ENCODE data around the gene FLT3LG. TPM values are rescaled to one million over a fixed set of nuclear protein-coding genes. Genes with fewer than 3 reads are reported as not detected.

Gene FLT3LG
- total RNA-seq, 1 donor from 2014 or later = 10.1 TPM

DNA sequence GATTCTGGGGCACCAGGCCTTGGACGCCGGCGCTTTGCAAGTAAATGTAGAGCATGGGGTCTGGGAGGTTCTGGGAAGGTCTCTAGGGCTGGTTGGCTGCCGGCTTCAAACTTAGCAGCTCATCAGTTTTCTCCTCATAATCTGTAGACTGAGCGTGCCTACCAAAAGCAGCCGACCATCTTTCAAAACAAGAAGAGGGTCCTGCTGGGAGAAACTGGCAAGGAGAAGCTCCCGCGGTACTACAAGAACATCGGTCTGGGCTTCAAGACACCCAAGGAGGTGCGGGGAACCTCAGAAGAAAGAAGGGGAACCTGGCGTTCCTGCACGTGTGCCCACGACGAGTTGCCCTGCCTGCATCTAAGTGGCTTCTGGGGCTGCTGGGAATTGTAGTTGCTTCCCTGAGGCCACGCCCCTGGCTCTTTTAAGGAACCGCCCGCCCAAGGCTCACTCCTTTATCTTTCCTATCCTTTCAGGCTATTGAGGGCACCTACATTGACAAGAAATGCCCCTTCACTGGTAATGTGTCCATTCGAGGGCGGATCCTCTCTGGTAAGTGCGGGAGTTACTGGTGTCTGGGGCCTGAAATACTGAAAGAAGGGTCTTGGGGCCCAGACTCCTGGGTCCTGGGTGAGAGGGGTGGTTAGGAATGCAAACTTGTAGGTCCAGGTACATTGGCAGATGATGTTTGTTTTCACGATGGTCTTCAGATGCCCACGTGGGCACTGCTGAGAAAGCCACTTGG lies 23.2 kb downstream of the FLT3LG start:
- Histone ChIP-seq H3K4me1 (peaks cover 45% of the 10 kb centered on the region), H3K27me3 (no peaks in the 10 kb centered on the region), H3K9me3 (no peaks in the 10 kb centered on the region), H3K36me3 (peaks cover 3 to 39% of the 10 kb centered on the region in 2 donors), H3K27ac (peak overlapping the region; percentile 93), H3K4me3 (peak overlapping the region; percentile 52 to 83)
- intact Hi-C loops (cut with DNase I) = loop anchor here (10.0 kb wide), 1 partner anchor 168 kb away; the partner anchor contains the start of genes BCL2L12 and IRF3
- peak in 1 of 2 donors; percentile 90 for DNase-seq (ENCODE audit: extremely low spot score in 2 of 2)
- TF ChIP-seq, protein P1, sequence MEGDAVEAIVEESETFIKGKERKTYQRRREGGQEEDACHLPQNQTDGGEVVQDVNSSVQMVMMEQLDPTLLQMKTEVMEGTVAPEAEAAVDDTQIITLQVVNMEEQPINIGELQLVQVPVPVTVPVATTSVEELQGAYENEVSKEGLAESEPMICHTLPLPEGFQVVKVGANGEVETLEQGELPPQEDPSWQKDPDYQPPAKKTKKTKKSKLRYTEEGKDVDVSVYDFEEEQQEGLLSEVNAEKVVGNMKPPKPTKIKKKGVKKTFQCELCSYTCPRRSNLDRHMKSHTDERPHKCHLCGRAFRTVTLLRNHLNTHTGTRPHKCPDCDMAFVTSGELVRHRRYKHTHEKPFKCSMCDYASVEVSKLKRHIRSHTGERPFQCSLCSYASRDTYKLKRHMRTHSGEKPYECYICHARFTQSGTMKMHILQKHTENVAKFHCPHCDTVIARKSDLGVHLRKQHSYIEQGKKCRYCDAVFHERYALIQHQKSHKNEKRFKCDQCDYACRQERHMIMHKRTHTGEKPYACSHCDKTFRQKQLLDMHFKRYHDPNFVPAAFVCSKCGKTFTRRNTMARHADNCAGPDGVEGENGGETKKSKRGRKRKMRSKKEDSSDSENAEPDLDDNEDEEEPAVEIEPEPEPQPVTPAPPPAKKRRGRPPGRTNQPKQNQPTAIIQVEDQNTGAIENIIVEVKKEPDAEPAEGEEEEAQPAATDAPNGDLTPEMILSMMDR (IDR thresholded peaks at IDR 0.05) = no peak
- no peak for TF ChIP-seq POLR2A (IDR thresholded peaks at IDR 0.05)
- peak in 1 of 2 donors; percentile 11 for TF ChIP-seq POLR2AphosphoS5 (IDR thresholded peaks at IDR 0.05; ENCODE audit: insufficient read depth in 1 of 2, low read depth in 1 of 2)

DNA sequence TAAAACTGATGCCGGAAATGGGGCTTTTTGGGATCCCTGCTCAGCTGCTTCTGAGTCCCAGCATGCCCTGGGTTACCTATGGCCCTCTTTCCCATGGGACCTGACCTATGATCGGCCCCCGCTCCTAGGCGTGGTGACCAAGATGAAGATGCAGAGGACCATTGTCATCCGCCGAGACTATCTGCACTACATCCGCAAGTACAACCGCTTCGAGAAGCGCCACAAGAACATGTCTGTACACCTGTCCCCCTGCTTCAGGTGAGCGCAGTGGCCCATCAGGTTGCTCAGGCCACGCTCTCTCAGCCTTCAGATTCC lies 23.7 kb downstream of the FLT3LG start:
- Histone ChIP-seq H3K27ac (peak overlapping the region; percentile 93), H3K27me3 (no peaks in the 10 kb centered on the region), H3K4me3 (peak overlapping the region in 1 of 2 donors; percentile 52), H3K36me3 (peaks cover 3 to 34% of the 10 kb centered on the region in 2 donors), H3K9me3 (no peaks in the 10 kb centered on the region), H3K4me1 (peaks cover 45% of the 10 kb centered on the region)
- TF ChIP-seq, protein P1 (IDR thresholded peaks at IDR 0.05) = no peak
- TF ChIP-seq POLR2AphosphoS5 (IDR thresholded peaks at IDR 0.05; ENCODE audit: insufficient read depth in 1 of 2, low read depth in 1 of 2) = no peak
- TF ChIP-seq POLR2A (IDR thresholded peaks at IDR 0.05) = no peak
- no peak for DNase-seq (ENCODE audit: extremely low spot score in 2 of 2)
- intact Hi-C loops (cut with DNase I) = loop anchor here (10.0 kb wide), 1 partner anchor 167 kb away; the partner anchor contains the start of genes BCL2L12 and IRF3

GRCh38 chr19:49498475-49498874 lies 24.5 kb downstream of the FLT3LG start:
- TF ChIP-seq POLR2A (IDR thresholded peaks at IDR 0.05) (no peak), POLR2AphosphoS5 (IDR thresholded peaks at IDR 0.05; ENCODE audit: insufficient read depth in 1 of 2, low read depth in 1 of 2) (no peak)
- TF ChIP-seq, protein P1 (IDR thresholded peaks at IDR 0.05) = no peak
- Histone ChIP-seq H3K4me1 (peaks cover 50% of the 10 kb centered on the region), H3K27me3 (no peaks in the 10 kb centered on the region), H3K4me3 (no peak overlapping the region), H3K9me3 (no peaks in the 10 kb centered on the region), H3K36me3 (peaks cover 3 to 30% of the 10 kb centered on the region in 2 donors), H3K27ac (peak overlapping the region; percentile 93)
- intact Hi-C loops (cut with DNase I) = loop anchor here (10.0 kb wide), 1 partner anchor 166 kb away; the partner anchor contains the start of genes BCL2L12 and IRF3
- DNase-seq (ENCODE audit: extremely low spot score in 2 of 2) = peak in 1 of 2 donors; percentile 80

DNA sequence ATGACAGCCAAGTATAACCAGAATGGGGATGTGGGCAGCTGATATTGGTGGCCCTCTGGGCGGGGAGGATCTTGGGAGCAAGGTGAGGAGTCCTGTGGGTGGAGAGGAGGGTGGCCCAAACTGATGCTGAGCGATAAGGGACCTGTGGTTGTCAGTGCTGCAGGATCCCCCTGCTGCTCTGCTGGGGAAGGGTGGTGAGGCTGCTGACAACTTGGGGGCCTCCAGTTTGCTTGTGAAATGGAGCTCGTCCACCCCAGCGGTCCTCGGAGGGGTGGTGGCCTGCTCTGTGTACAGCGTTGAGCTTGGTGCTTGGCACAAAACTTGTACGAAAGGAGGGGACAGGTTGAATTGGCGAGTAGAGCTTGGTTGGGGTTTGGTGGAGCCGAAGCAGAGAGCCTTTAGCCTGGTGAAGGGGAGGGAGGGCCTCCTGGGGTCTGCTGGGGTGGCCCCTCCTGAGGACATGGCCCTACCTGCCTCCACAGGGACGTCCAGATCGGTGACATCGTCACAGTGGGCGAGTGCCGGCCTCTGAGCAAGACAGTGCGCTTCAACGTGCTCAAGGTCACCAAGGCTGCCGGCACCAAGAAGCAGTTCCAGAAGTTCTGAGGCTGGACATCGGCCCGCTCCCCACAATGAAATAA lies 25.1 kb downstream of the FLT3LG start:
- intact Hi-C loops (cut with DNase I) = loop anchor here (10.0 kb wide), 1 partner anchor 166 kb away; the partner anchor contains the start of genes BCL2L12 and IRF3
- Histone ChIP-seq H3K9me3 (no peaks in the 10 kb centered on the region), H3K4me3 (peak overlapping the region; percentile 35 to 36), H3K27ac (peak overlapping the region; percentile 93), H3K4me1 (peaks cover 53% of the 10 kb centered on the region), H3K36me3 (peaks cover 3 to 30% of the 10 kb centered on the region in 2 donors), H3K27me3 (no peaks in the 10 kb centered on the region)
- TF ChIP-seq, protein P1 (IDR thresholded peaks at IDR 0.05) = no peak
- TF ChIP-seq POLR2A (IDR thresholded peaks at IDR 0.05) (no peak), POLR2AphosphoS5 (IDR thresholded peaks at IDR 0.05; ENCODE audit: insufficient read depth in 1 of 2, low read depth in 1 of 2) (no peak)
- peak in 1 of 2 donors; percentile 86 for DNase-seq (ENCODE audit: extremely low spot score in 2 of 2)

All from vagina (tissue), 2 donors.